Calu3 (cell line): Measurements from ENCODE around the gene C20orf173. TPM values are rescaled to one million over a fixed set of nuclear protein-coding genes. Genes with fewer than 3 reads are reported as not detected.

Experiments
- Bru-seq: library from RNA; stranded (reverse); fragments of 400-500 nt; gene quantifications from one replicate; lab custom pipeline; 2021; lab: Mats Ljungman, UMichigan
- BruChase-seq, 2 experiments: library from RNA; stranded (reverse); fragments of 400-500 nt; gene quantifications; one replicate each; lab custom pipeline; 2021; lab: Mats Ljungman, UMichigan
- BruUV-seq: library from RNA; stranded (reverse); fragments of 400-500 nt; replicated peaks from 2 replicates; lab custom pipeline; 2021; lab: Mats Ljungman, UMichigan
- CTCF ChIA-PET: fragments of 300-600 bp; sonication (Branson Sonifier 250); formaldehyde crosslinking; loops from one replicate; lab custom pipeline; 2022; ENCODE audit warnings: antibody characterized with exemption; lab: Charles Lee
- DNase-seq: peaks from one replicate; pipeline ENCODE4 v3.0.0; 2022
- H3K27ac Mint-ChIP-seq: one replicate; pipeline ENCODE4 v1.8.0; 2022; ENCODE audit warnings: mixed read lengths; ENCODE audit not compliant: unreplicated experiment
- H3K27me3 Mint-ChIP-seq: one replicate; pipeline ENCODE4 v1.8.0; 2022; ENCODE audit warnings: mixed read lengths; ENCODE audit not compliant: unreplicated experiment
- H3K36me3 Mint-ChIP-seq: one replicate; pipeline ENCODE4 v1.8.0; 2022; ENCODE audit warnings: mild to moderate bottlenecking, moderate library complexity, mixed read lengths; ENCODE audit not compliant: insufficient read depth, unreplicated experiment
- H3K4me1 Mint-ChIP-seq: one replicate; pipeline ENCODE4 v1.8.0; 2022; ENCODE audit warnings: mild to moderate bottlenecking, low read depth, mixed read lengths; ENCODE audit not compliant: unreplicated experiment
- H3K4me3 Mint-ChIP-seq: one replicate; pipeline ENCODE4 v1.8.0; 2022; ENCODE audit warnings: mild to moderate bottlenecking, low read depth, moderate library complexity, mixed read lengths; ENCODE audit not compliant: unreplicated experiment
- H3K9me3 Mint-ChIP-seq: one replicate; pipeline ENCODE4 v1.8.0; 2022; ENCODE audit warnings: low read depth, mixed read lengths; ENCODE audit not compliant: unreplicated experiment
- intact Hi-C: fragments of 100-400 bp; cut with micrococcal nuclease; formaldehyde crosslinking; loops from one replicate; pipeline ENCODE4 v1.10.0; 2022; ENCODE audit not compliant: unreplicated experiment
- long read RNA-seq: library from polyadenylated mRNA; stranded (forward); transcript quantifications from one replicate; pipeline ENCODE4 v2.0.0, GENCODE V29; 2022
- total RNA-seq: library from RNA; stranded (reverse); gene quantifications from 2 replicates; pipeline ENCODE4 v1.2.3, GENCODE V29; 2022
- TF ChIP-seq, protein P1 (sequence below): fragments of 200-600 bp; IDR thresholded peaks from one replicate; pipeline ENCODE4 v1.8.0; 2022; ENCODE audit warnings: antibody characterized with exemption; ENCODE audit not compliant: unreplicated experiment

The C20orf173 gene, protein sequence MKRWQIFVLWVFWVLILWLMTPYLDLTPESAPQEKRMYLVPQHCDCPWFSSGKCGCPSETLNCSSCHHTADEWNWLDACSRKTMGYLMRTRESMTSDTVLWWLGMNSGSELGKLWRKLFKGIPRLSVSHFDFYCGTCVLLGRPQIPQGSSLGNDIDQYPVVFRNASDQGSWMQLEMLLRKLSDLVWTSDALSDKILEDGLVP
- total RNA-seq (not detected in 2 replicates), Bru-seq, nascent RNA (not detected), BruChase-seq, experiment 1, labeled RNA remaining after a 6-hour chase (not detected), BruChase-seq, experiment 2, labeled RNA remaining after a 2-hour chase (not detected)
- long read RNA-seq = 0 reads

DNA sequence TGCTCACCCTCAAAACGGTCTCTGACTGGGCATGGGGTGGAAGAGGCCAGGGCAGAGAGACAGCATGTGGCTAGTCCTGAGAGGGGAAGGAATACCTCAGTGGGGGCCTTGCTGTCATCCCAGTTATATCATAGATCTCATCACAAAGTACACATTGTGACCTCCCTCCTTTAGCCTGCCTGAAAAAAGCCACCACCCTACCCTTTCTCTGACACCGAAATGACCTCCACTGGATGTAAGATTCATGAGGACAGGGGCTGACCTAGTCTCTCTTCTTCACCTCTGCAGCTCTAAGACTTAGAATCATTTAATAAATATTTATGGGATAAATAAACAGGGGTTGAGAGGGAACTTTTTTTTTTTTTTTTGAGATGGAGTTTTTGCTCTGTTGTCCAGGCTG, at the start of gene C20orf173:
TSS of gene C20orf173 (minus strand) at position 101 of the 400 bp plus-strand sequence. CDS start 279 bp downstream, outside the sequence.
- Mint-ChIP-seq H3K9me3 (no peaks in the 10 kb centered on the region), H3K36me3 (no peaks in the 10 kb centered on the region), H3K27me3 (peaks cover 13% of the 10 kb centered on the region), H3K4me3 (no peak within 1 kb of the TSS), H3K27ac (no peak within 1 kb of the TSS), H3K4me1 (no peaks in the 10 kb centered on the region)
- no TSS peak for BruUV-seq
- intact Hi-C loops = no loop called here
- CTCF ChIA-PET = no interaction called here
- DNase-seq = no peak
- TF ChIP-seq, protein P1, sequence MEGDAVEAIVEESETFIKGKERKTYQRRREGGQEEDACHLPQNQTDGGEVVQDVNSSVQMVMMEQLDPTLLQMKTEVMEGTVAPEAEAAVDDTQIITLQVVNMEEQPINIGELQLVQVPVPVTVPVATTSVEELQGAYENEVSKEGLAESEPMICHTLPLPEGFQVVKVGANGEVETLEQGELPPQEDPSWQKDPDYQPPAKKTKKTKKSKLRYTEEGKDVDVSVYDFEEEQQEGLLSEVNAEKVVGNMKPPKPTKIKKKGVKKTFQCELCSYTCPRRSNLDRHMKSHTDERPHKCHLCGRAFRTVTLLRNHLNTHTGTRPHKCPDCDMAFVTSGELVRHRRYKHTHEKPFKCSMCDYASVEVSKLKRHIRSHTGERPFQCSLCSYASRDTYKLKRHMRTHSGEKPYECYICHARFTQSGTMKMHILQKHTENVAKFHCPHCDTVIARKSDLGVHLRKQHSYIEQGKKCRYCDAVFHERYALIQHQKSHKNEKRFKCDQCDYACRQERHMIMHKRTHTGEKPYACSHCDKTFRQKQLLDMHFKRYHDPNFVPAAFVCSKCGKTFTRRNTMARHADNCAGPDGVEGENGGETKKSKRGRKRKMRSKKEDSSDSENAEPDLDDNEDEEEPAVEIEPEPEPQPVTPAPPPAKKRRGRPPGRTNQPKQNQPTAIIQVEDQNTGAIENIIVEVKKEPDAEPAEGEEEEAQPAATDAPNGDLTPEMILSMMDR = no peak

DNA sequence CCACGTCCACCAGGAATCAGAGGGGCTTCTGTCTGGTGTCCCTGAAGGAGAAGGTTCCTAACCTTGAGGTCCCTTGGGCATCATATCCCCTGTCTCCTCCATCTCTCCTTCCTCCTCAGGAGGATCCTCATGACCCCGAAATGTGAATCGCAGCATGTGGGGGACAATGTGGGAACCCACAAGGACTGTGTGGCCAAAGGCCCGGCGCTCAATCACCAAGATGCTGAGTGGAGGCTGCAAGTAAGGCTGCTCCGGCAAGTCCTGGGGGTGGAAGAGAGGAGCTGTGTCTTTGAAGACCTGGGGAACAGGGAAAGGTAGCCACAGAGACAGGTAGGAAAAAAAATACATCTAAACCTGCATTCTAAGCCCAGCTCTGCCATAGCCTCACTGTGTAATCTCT, 49.7 kb upstream of the C20orf173 start:
- H3K4me3 Mint-ChIP-seq = no peak overlapping the region
- intact Hi-C loops = no loop called here

DNA sequence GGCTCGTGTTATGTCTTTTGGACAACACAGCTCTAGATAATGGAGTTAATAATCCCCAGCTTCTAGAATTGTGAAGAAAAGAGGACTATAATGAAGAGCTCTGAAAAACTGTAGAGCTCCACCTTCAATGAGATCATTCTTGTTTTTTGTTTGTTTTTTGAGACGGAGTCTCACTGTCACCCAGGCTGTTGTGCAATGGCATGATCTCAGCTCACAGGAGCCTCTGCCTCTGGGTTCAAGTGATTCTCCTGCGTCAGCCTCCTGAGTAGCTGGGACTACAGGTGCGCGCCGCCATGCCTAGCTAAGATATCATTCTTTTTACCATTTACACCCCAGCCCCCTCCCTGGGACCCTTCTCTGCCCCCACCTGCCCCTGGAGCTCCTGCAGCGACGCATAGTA, 49.0 kb upstream of the C20orf173 start:
- no peak overlapping the region for H3K27ac Mint-ChIP-seq
- peaks cover 23% of the 10 kb centered on the region for H3K4me1 Mint-ChIP-seq
- no peak for DNase-seq
- peaks cover 29% of the 10 kb centered on the region for H3K36me3 Mint-ChIP-seq
- TF ChIP-seq, protein P1 = no peak
- no peaks in the 10 kb centered on the region for H3K9me3 Mint-ChIP-seq
- intact Hi-C loops = no loop called here
- CTCF ChIA-PET = interaction anchor here (0.6 kb wide), 1 partner anchor 11 kb away, joined by 6 read pairs; no protein-coding TSS in a partner anchor
- no peak overlapping the region for H3K4me3 Mint-ChIP-seq
- no peaks in the 10 kb centered on the region for H3K27me3 Mint-ChIP-seq
- no TSS peak for BruUV-seq

More for the DNA sequence above, 49.7 kb upstream of the C20orf173 start:
- no peak for DNase-seq
- BruUV-seq = no TSS peak
- CTCF ChIA-PET = no interaction called here
- H3K36me3 Mint-ChIP-seq = peaks cover 25% of the 10 kb centered on the region
- H3K9me3 Mint-ChIP-seq = no peaks in the 10 kb centered on the region
- H3K27me3 Mint-ChIP-seq = no peaks in the 10 kb centered on the region
- H3K4me1 Mint-ChIP-seq = peaks cover 23% of the 10 kb centered on the region
- TF ChIP-seq, protein P1 = no peak
- H3K27ac Mint-ChIP-seq = no peak overlapping the region

DNA sequence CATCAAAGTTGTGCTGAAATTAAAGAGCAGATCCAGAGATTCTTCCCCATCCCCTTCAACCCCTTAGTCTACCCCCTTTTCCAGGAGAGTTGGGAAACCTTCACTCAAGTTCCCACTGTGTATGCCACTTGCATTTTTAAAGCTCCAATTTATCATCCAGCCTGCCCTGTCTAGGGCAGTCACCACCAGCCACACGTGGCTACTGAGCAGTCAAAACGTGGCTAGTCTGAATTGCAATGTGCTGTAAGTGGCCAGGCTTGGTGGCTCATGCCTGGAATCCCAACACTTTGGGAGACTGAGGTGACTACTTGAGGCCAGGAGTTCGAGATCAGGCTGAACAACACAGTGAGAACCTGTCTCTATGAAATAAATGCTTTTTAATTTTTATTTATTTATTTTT, 47.4 kb upstream of the C20orf173 start:
- peaks cover 35% of the 10 kb centered on the region for H3K36me3 Mint-ChIP-seq
- H3K4me3 Mint-ChIP-seq = peak overlapping the region; percentile 20
- DNase-seq = no peak
- no peaks in the 10 kb centered on the region for H3K9me3 Mint-ChIP-seq
- H3K27me3 Mint-ChIP-seq = no peaks in the 10 kb centered on the region
- BruUV-seq = no TSS peak
- TF ChIP-seq, protein P1 = no peak
- intact Hi-C loops = no loop called here
- H3K27ac Mint-ChIP-seq = peak overlapping the region; percentile 74
- CTCF ChIA-PET = interaction anchor here (0.5 kb wide), 1 partner anchor 24 kb away, joined by 3 read pairs; no protein-coding TSS in a partner anchor
- peaks cover 23% of the 10 kb centered on the region for H3K4me1 Mint-ChIP-seq
